ENCODE measurements around the gene CARM1. TPM values are rescaled to one million over a fixed set of nuclear protein-coding genes. Genes with fewer than 3 reads are reported as not detected.
"Not testable (repeated sequence)": the region's sequence is repeated elsewhere in the genome, so short reads cannot be mapped to it uniquely, and the experiment has no call there.

The CARM1 gene
- total RNA-seq, 1 donor from 2014 or later: 37.2 TPM

DNA sequence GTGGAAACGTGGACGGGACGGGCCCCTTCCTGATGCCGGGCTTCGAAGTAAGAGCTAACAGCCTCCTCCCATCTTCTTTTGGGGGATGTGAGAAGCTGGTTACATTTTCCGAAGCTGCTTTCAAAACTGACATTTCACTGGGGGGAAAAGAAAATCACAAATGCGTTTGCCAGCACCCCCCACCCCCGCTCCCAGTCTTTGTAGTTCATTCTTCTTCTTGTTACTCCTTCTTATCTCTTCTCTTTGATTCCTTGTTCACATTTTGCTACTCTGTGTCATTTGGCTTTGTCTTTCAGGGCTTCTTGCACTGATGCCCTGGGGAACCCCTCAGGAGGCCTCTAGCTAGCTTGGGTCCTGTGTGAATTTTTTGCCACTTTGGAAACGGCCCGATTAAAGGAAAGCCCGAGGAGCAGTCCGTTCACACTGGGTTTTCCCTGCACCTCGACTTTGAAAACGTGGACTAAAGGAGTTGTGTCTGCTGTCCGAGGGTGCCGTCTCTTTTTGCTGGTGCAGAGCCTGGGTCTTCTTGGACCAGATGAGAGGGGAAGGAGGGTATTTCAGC lies 1.3 kb downstream of the CARM1 start:
- no peak for DNase-seq (ENCODE audit: low spot score)

DNA sequence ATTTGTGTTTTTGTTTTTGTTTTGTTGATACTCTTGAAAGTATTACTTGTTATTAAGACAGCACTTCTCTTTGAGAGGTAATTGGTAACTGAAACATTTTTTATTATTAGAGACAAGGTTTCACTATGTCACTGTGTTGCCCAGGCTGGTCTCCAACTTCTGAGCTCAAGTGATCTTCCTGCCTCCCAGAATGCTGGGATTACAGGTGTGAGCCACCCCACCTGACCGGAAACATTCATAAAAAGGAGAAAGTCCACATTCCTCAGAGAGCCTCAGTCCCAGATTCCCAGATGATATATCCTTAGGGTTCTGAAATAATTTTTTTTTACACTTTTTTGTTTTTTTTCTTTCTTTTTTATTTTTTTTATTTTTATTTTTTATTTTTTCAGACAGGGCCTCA lies 2.7 kb downstream of the CARM1 start:
- DNase-seq (ENCODE audit: low spot score): no peak

DNA sequence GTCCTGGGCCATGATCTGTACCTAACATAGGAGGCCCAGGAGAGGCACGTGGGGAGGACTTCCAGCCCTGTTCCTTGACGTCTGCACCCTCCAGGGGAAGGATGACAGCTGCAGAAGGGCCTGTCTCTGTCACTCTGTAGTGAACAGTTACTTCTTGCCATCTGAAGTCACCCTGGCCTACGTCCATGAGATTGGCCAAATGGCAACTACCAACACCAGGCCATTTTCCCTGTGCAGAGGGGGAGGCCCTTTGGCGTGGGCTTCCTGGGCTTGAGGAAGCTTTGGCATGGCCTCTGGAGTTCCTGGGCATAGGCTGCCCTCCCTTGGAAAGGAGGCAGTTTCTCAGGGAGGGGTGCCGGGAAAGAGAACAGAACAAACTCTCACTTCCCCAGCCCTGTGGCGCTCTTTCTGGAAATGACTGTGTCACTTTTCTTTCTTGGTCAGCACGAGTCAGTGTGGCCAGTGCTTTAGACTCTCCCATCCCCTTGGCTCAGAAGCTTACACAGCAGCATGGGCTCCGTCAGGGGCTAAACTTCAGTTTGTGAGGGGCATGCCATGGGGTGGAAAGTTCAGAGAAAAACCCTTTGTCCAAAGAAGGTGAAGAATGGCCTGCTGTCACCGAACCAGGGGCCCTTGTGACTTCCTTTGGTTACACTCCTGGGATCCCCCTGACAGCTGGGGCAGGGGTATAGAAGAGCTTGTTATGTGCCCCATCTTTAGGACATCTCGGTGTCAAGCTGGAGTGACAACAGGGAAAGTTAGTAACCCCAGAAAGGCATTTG lies 5.3 kb downstream of the CARM1 start:
- DNase-seq (ENCODE audit: low spot score): no peak

DNA sequence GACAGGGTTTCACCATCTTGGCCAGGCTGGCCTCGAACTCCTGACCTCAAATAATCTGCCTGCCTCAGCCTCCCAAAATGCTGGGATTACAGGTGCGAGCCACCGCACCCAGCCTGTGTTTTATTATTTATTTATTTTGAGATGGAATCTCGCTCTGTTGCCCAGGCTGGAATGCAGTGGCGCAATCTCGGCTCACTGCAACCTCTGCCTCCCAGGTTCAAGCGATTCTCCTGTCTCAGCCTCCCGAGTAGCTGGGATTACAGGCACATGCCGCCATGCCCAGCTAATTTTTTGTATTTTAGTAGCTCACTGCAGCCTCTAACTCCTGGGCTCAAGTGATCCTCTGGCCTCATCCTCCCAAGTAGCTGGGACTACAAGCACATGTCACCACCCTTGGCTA lies 6.3 kb downstream of the CARM1 start:
- not testable (repeated sequence) for DNase-seq (ENCODE audit: low spot score)

DNA sequence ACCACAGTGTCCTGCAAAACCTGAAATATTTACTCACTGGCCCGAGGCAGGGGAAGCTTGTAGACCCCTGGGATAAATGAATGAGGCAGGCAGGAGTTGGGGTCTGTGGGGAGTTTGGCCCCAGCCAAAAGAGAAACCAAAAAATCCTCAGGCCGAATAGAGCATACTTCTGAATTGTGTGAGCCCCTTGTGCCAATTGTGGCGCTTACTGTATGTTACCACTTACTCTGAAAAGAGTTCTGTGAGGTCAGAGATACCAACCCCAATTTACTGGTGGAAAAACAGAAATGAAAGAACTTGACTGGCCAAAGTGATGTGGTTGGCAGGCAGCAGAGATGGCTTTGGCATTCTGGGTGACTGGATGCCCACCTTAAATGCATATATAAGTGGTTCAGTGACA lies 6.9 kb downstream of the CARM1 start:
- DNase-seq (ENCODE audit: low spot score): no peak

DNA sequence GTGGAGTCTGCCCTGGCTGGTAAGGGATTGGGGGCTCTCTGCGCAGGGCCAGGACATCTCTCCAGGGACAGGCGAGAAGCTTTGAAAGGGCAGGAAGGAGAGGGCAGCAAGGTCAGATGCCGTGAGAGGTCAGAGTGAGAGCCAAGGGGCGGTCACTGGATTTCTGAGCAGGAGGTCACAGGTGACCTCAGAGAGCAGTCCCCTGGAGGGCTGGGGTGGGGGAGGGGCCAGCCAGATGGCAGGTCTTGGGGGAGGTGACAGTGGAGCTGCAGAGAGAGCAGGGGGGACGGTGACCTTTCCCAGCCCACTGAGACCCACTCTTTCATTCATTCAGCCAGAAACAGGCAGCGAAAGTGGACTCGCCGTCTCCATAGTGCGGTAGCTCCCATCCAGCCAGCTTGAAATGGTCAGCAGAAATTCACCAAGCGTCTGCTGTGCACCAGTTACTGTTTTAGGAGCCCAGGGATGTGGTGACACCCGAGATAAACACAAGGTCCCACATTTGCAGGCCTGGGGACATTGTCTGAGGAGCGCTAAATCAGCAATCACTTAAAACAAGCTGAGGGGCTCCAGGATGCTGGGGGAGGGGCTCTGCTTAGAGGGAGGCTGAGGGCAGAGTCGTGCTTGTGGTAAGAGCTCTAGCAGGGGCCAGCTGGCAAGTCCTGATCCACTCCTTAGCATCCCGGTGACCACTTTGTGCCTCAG lies 10.2 kb downstream of the CARM1 start:
- no peak for DNase-seq (ENCODE audit: low spot score)

DNA sequence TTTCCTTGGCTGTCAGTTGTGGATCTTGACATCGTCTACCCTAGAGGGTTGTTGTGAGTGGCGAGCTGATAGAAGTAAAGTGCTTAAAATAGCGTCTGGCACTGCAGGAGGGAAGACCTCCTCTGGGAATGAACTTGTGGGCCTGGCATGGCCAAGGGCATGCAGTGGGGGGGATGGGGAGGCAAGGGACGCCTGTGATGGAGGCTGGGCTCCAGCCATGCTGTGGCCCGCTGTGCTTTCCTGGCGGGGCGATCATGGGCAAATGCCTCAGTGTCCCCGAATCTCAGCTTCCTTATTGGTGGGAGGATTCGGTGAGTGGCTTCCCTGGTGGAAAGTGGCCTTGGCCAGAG lies 10.7 kb downstream of the CARM1 start:
- no peak for DNase-seq (ENCODE audit: low spot score)

DNA sequence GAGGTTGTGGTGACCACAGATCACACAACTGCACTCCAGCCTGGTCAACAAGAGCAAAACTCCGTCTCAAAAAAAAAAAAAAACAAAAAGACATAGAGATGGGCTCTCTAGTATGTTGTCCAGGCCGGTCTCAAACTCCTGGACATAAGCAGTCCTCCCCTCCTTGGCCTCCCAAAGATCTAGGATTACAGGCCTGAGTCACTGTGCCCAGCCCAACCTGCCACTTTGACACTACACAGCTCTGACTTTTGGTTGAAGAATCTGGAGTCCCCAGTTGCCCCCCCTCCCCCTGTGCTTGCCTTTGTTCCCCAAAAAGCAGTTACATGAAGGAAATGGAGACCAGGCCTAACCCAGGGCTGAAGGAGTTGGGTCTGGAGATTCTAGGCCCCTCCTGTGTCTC lies 12.9 kb downstream of the CARM1 start:
- no peak for DNase-seq (ENCODE audit: low spot score)

DNA sequence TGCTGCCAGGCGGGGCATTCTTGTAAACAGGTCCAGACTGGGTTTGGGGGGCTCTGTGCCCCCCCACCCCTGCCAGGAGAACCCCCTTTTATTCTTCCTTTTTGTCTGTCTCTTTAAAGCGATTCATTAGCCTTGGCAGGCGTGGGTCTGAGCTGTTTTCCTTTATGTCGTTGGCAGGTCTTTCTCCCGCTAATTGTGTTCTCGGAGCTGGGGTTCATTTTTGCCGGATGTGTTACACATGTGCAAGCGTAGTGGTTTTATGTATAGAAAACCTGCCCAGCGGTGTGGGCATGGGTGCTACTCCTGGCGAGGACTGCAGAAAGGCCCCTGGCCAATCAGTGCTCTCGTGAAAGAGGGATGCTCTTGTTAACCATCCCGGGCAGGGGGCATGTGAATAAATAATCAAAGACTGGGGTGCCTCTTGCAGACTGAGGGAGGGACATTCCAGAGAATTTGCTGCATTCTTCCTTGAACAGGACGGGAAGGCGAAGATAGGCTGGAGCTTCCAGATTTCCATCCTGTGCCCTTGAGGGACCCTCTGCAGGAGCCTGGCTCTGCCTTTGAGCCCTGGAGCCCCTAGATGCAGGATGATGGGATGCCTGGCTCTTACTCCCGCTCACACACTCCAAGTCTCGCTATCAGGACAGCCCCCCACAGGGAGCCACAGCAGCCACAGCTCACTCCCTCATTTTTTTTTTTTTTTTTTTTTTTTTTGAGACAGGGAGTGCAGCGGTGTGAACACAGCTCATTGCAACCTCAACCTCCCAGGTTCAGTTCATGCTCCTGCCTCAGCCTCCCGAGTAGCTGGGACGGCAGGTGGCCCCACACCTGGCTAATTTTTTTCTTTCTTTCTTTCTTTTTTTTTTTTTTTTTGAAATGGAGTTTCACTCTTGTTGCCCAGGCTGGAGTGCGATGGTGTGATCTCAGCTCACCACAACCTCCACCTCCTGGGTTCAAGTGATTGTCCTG lies 14.1 kb downstream of the CARM1 start:
- no peak for DNase-seq (ENCODE audit: low spot score)

DNA sequence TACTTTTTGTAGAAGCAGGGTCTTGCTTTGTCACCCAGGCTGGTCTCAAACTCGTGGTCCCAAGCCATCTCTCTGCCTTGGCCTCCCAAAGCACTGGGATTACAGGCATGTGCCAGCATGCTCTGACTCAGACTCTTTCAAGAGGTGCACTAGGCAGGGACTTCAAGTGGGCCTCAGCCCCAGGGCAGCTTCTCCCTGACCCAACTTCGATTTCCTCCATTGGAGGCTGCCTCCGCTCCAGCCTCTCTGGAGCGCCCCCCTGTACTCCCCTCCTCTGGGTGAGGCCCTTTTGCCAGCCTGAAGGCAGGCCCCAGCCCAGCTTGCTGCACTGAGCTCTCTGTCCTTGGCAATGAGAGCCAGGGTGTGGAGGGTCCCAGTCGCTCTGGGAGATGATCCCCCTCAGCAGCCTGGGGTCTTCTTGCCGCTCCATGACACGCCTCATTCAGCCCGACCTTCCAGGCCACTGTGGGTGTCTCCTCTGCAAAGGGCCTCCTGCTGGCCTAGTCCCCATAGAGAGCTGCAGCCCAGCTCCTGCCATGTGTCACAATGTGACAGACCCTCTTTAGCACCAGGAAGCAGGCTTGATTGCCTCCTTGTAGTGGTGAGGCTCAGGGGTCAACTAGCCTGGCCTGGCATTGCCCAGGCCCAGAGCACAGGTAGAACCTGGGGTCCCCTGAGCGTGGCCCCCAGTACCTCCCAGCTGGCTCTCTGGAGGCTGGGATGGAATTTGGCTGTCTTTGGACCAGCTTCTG lies 16.4 kb downstream of the CARM1 start:
- DNase-seq (ENCODE audit: low spot score): no peak

DNA sequence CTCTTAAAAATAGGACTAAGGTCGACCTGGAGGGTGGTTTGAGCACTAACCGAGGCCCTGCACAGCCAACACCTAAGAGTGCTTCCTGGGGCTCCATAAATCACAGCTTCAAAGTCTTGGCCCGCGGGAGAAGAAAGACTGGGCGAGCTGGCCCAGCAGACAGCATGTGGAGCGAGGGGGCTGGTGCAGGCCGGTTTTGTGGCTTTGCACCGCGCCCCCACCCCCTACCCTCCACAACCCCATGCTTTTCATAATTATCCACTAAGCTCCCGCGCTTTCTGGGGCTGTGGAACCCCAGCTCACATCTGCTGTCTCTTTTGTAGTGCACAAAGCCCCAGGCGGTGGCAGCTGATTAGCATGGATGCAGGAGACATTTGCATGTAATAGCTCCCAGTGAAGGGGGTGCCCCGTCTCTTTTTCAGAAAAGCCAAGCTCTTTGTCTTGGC lies 17.1 kb downstream of the CARM1 start:
- DNase-seq (ENCODE audit: low spot score): no peak

DNA sequence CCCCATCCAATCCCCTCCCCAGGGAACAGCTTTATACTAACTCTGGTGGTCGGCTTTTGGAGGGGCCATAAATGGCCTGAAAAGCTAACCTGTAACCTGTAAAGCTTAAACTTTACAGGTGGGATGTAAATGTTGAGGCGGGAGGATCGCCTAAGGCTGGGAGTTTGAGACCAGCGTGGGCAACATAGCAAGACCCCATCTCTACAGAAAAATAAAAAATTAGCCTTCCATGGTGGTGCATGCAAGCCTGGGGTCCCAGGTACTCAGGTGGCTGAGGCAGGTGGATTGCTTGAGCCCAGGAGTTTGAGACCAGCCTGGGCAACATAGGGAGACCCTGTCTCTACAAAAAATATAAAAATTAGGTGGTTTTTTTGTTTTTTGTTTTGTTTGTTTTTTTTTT lies 18.5 kb downstream of the CARM1 start:
- DNase-seq (ENCODE audit: low spot score): no peak

DNA sequence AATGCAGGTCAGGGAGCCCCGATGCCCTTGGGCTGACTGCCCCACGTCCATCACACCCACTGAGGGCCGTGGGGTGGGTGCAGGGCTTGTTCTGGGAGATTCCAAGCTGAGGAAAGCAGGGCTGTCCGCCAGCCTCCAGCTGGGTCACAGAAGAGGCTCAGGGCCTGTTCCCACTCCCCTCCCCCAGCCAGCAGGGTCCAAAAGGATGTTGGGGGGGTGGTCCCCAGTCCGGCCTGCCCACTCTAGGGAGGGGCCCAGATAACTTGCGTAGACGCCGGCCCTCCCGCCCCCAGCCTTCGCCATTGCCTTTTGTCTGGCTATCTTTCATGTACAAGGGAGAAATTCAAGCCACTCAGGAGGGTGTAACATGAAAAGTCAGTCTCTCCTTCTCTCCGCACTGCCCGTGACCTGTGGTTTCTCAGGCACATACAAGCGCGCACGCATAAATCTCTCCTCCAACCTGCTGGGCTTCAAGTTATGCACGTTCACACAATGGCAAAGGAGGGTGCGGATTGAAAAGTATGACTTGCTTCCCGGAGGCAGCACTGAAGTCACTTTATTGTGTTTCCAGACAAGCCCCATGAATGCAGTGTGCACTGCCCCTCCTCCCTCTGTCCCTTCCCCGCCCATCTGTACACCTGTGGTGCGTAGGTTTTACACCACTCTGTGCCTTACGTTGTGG lies 20.2 kb downstream of the CARM1 start:
- no peak for DNase-seq (ENCODE audit: low spot score)

DNA sequence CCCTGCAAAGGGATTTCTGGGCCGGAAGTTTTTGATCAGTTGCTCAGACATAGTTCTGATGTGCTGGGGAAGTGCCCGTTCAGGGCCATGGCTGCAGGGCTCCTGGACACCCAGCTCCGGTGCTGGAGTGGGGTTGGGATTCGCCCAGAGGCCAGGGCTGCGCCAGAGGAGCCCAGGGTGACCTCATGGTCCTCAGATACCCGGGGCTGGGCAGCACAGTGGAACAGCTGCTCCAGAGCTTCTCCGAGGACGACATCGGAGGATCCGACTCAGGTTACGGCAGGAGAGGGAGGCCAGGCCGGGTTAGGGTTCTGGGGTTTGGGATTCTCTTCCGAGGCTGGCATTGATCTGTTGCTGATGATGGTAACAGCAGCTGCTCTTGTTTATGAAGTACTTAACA lies 20.9 kb downstream of the CARM1 start:
- no peak for DNase-seq (ENCODE audit: low spot score)

DNA sequence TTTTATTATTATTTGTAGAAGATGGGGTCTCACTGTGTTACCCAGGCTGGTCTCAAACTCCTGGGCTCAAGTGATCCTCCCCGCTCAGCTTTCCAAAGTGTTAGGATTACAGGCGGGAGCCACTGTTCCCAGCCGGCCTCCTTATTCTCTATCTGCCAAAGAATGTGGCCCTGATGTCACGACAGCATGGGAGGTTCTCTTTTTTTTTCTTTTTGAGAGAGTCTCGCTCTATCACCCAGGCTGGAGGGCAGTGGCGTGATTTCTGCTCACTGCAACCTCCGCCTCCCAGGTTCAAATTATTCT lies 23.5 kb downstream of the CARM1 start:
- DNase-seq (ENCODE audit: low spot score): no peak

DNA sequence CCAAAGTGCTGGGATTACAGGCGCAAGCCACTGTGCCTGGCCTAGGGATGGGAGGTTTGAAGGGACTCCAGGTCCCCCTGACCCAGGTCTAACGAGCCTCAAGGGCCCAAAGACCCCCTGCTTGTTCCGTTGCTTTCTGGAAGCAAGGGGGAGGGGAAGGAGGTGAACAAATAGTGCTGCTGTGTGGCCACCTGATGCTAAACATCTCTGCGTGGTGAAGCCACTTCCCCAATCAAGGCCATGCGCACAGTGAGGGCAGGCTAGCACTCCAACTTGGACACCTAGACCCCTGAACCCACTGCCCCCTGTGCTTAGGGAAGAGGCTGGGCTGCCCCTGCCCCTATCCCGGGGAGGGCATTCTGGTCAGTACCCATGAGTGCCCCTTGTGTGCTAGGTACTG lies 24.0 kb downstream of the CARM1 start:
- no peak for DNase-seq (ENCODE audit: low spot score)

DNA sequence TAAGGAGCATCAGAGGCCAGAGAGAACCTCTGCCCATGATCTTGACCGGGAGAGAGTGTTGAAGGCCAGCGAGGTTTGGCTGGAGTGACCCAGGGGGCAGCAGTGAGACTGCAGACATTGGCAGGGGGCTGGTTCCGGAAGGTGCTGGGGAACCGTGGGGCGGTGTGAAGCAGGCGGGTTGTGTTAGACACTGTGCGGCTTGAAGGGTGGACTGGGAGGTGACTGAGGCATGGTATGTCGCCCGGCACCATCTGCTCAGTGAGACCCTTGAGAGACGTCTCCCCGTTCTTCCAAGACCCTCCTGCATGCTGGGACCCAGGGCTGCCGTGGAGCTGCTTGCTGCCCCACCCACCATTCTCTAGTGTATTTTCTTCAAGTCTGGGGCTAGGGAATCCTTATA lies 24.6 kb downstream of the CARM1 start:
- no peak for DNase-seq (ENCODE audit: low spot score)

DNA sequence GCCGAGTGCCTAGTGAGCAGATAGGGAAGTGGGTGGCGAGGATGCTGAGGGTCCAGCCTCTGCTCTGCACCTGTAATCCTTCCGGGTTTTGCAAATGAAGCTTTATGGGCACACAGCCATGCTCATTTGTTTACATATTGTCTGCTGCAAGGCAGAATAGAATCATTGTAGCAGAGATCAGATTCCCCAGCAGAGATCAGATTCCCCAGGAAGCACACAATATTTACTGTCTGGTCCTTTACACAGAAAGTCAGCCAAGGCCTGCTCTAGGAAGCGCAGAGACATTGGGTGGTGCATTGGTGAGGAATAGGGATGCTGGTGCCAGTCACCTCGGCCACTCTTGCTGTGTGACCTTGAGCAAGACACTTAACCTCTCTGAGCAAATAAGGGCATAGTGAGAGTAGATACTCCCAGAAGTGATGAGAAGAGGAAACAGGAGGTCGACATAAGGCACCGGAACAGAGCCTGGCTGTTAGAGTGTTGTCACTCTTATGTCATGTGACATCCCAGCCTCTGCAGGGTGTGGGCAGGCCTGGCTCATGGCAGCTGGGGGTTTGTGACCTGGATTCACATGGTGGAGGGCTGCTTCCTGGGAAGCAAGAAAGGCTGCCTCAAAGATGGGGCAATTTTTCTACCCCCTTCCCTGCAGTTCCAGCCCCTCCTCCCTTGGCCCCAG lies 25.6 kb downstream of the CARM1 start:
- no peak for DNase-seq (ENCODE audit: low spot score)

DNA sequence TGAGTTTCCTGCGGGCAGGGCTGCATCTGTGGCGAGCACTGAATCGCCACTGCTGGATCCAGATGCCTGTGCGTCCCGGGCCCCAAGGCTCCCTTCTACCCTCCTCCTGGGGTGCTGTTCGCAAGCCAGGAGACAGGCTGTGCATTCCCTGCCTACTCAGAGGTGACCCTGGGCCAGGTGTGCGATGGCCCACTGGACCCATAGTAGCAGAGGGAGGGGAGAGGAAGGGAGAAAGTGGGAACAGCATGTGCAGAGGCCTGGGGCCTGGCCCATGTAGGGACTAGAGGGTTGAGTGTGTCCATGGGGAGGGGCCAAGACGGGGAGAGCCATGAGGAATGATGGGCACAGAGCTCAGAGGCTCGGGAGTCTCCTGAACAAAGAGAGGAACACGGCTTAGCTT lies 27.3 kb downstream of the CARM1 start:
- no peak for DNase-seq (ENCODE audit: low spot score)

DNA sequence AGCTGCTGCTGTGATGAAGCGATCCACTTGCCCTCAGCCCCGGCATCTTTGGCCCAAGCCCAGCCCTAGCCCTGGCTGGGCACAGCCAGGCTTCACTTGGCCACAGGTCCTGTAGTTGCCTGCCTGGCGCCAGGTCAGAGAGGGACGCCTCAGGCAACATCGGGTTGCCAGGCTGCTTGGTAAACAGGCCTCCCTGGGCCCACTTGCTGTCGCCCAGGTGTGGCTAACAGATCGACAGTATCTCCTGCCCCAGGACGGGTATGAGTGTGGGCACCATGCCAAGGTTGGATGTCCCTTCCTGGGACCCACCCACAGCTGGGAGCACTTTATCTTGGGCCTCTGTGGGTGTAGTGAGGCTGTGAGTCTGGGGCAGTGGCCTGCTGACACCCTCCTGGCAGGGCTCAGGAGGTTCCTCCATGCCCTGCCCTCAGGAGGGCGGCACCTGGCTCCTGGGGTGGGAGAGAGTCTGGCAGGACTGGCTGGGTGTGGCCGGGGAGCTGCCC lies 27.8 kb downstream of the CARM1 start:
- no peak for DNase-seq (ENCODE audit: low spot score)

Measured in mesenteric fat pad (tissue), 1 donor.